OCI-LY7 (cell line): ENCODE results near the gene ME1.

ENCODE experiments used
- CTCF ChIP-seq: fragments of 200-600 bp; sonication (generic); conservative IDR thresholded peaks from 2 replicates; pipeline ENCODE4 v1.5.1; 2014; ENCODE audit warnings: mild to moderate bottlenecking, antibody characterized with exemption, low read length, moderate library complexity, mixed read lengths
- EZH2phosphoT487 ChIP-seq: fragments of 200-600 bp; sonication (generic); IDR thresholded peaks from 2 replicates; pipeline ENCODE4 v1.6.1; 2018; ENCODE audit warnings: low read depth, borderline replicate concordance, mild to moderate bottlenecking, mixed run types, antibody characterized with exemption, low read length, moderate library complexity, mixed read lengths

- TF ChIP-seq EZH2phosphoT487 (no peak), CTCF (no peak)
Observed at GRCh38 chr6:83220121-83220520, 210.7 kb downstream of the ME1 start.
